Body of pancreas (tissue), 4 donors: Measurements from ENCODE around the gene RASGRF2.

Experiments
- CTCF ChIP-seq, 7 experiments: fragments of 450-650 bp in 4 of 7; fragments of 200-600 bp in 3 of 7; sonication (generic) in 3 of 7; IDR thresholded peaks; one replicate each; pipeline ENCODE4 v1.5.1; 2016 to 2019; ENCODE audit warnings: antibody characterized with exemption in 7 of 7
- POLR2A ChIP-seq, 3 donors: fragments of 450-650 bp; IDR thresholded peaks; one replicate each; pipeline ENCODE4 v1.6.1; 2016; ENCODE audit warnings: antibody characterized with exemption in 3 of 3, mild to moderate bottlenecking in 2 of 3

DNA sequence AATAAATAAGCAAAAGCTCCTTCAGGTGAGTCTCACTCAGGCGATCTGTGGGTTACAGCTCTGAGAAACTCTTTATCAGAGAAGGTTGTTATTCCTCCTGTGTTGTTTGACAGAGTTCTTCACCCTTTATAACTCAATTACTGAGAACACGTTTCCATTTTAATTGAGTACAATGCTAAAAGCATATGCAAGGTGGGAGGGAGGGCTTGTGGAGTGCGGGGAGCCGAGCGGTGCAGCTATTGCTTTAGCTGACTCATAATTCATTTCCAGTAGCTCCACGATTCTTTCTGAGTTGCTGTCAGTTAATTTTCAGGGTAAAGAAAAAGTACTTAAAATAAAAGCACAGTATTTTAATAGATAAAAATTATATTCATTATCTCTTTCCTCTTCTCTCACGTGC lies 168.3 kb downstream of the RASGRF2 start:
- TF ChIP-seq CTCF (IDR thresholded peaks at IDR 0.05) (no peak), POLR2A (IDR thresholded peaks at IDR 0.05) (no peak)
